Prostate gland (tissue), 2 donors: Measurements from ENCODE around the gene MACC1.

Experiments
- POLR2AphosphoS5 ChIP-seq: sonication (generic); formaldehyde crosslinking; IDR thresholded peaks from one replicate; pipeline ENCODE4 v1.6.1; 2017; ENCODE audit warnings: antibody characterized with exemption
- TF ChIP-seq, protein P1 (sequence below), 4 experiments: fragments of 200-600 bp in 2 of 4; fragments of 450-650 bp in 2 of 4; sonication (generic) in 2 of 4; IDR thresholded peaks; 1 replicate in 3 of 4; 2 replicates in 1 of 4; pipeline ENCODE4 v1.5.1; 2016 to 2019; ENCODE audit warnings: antibody characterized with exemption in 4 of 4, mild to moderate bottlenecking in 2 of 4, moderate library complexity in 2 of 4

DNA sequence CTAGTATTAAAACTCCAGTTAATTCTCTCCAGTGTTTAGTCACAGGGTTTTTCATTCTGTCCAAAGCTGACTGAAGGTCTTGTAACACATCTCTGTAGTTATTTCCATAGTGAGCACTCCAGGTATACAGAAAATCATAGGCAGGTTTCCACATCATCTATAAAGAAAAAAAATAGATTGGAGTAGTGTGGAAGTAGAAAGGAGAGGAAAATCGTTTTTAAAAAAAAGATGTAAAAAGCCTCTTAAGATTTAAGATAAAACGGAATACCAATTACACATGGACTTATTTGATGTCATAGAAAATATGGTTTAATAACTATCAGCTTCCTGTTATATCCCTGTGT, 76.2 kb downstream of the MACC1 start:
- TF ChIP-seq, protein P1, sequence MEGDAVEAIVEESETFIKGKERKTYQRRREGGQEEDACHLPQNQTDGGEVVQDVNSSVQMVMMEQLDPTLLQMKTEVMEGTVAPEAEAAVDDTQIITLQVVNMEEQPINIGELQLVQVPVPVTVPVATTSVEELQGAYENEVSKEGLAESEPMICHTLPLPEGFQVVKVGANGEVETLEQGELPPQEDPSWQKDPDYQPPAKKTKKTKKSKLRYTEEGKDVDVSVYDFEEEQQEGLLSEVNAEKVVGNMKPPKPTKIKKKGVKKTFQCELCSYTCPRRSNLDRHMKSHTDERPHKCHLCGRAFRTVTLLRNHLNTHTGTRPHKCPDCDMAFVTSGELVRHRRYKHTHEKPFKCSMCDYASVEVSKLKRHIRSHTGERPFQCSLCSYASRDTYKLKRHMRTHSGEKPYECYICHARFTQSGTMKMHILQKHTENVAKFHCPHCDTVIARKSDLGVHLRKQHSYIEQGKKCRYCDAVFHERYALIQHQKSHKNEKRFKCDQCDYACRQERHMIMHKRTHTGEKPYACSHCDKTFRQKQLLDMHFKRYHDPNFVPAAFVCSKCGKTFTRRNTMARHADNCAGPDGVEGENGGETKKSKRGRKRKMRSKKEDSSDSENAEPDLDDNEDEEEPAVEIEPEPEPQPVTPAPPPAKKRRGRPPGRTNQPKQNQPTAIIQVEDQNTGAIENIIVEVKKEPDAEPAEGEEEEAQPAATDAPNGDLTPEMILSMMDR (IDR thresholded peaks at IDR 0.05) = no peak
- no peak for TF ChIP-seq POLR2AphosphoS5
